22Rv1 (cell line): Measurements from ENCODE around the gene AUTS2.

Experiments
- CTCF ChIP-seq: fragments of 450-650 bp; IDR thresholded peaks from 2 replicates; pipeline ENCODE4 v1.5.1; 2017; ENCODE audit warnings: mild to moderate bottlenecking
- ZFX ChIP-seq: fragments of 450-650 bp; IDR thresholded peaks from 2 replicates; pipeline ENCODE4 v1.6.1; 2017; ENCODE audit warnings: antibody characterized with exemption, borderline replicate concordance

- TF ChIP-seq CTCF (no peak), ZFX (no peak)
These were observed 465.1 kb downstream of the AUTS2 start for GRCh38 chr7:70063371-70063770.
